AG09319 (cell line): ENCODE results near the gene LINGO1.

ENCODE experiments used
- DNase-seq: peaks from one replicate; pipeline ENCODE4 v3.0.0-alpha.2; 2010; ENCODE audit warnings: low read depth; ENCODE audit errors: extremely low read depth
- CTCF ChIP-seq: IDR thresholded peaks from 2 replicates; pipeline ENCODE4 v1.5.1; 2011; ENCODE audit warnings: low read depth, mild to moderate bottlenecking, inconsistent platforms, low read length, moderate library complexity

Gene LINGO1

GRCh38 chr15:77665530-77666295, 33.0 kb upstream of the LINGO1 start:
- TF ChIP-seq CTCF: no peak
- DNase-seq: no peak

- no peak for TF ChIP-seq CTCF
Observed at GRCh38 chr15:77664428-77664827, 31.7 kb upstream of the LINGO1 start.

GRCh38 chr15:77663256-77663655, 30.5 kb upstream of the LINGO1 start:
- DNase-seq: no peak
- no peak for TF ChIP-seq CTCF

More at GRCh38 chr15:77664428-77664827, 31.7 kb upstream of the LINGO1 start:
- DNase-seq: no peak

- DNase-seq: peak; percentile 4
- peak; percentile 25 for TF ChIP-seq CTCF
Observed at GRCh38 chr15:77659350-77660321, 26.9 kb upstream of the LINGO1 start.

GRCh38 chr15:77658304-77658703, 25.6 kb upstream of the LINGO1 start:
- no peak for TF ChIP-seq CTCF
- DNase-seq: no peak

- DNase-seq: no peak
- TF ChIP-seq CTCF: no peak
Observed at GRCh38 chr15:77657634-77658238, 25.0 kb upstream of the LINGO1 start.
